OCI-LY1 (cell line): ENCODE data around the gene PLXND1.

ENCODE experiments used
- H2AFZ ChIP-seq: fragments of 200-600 bp; sonication (generic), shearing (Covaris generic); 2 replicates; pipeline ENCODE4 v1.6.0; 2014; ENCODE audit warnings: antibody characterized with exemption, mild to moderate bottlenecking, low read length
- H3F3A ChIP-seq: fragments of 200-600 bp; sonication (generic), shearing (Covaris generic); 2 replicates; pipeline ENCODE4 v1.6.0; 2014; ENCODE audit warnings: mild to moderate bottlenecking, antibody characterized with exemption, low read length, moderate library complexity; ENCODE audit not compliant: insufficient read depth
- H3K27ac ChIP-seq: fragments of 200-600 bp; sonication (generic); 2 replicates; pipeline ENCODE4 v1.5.1; 2014; ENCODE audit warnings: low read length, mixed run types, mild to moderate bottlenecking, low read depth; ENCODE audit not compliant: poor library complexity, severe bottlenecking
- H3K27me3 ChIP-seq: fragments of 200-600 bp; sonication (generic); 2 replicates; pipeline ENCODE4 v1.6.0; 2014; ENCODE audit warnings: antibody characterized with exemption, mild to moderate bottlenecking, low read length, moderate library complexity; ENCODE audit not compliant: insufficient read depth
- H3K36me3 ChIP-seq: fragments of 200-600 bp; sonication (generic); 2 replicates; pipeline ENCODE4 v1.6.1; 2014; ENCODE audit warnings: mild to moderate bottlenecking, antibody characterized with exemption, low read length, moderate library complexity, mixed read lengths; ENCODE audit not compliant: insufficient read depth
- H3K4me1 ChIP-seq: fragments of 200-600 bp; sonication (generic); 2 replicates; pipeline ENCODE4 v1.5.1; 2014; ENCODE audit warnings: mild to moderate bottlenecking, low read length, moderate library complexity; ENCODE audit not compliant: insufficient read depth, severe bottlenecking
- H3K4me2 ChIP-seq: fragments of 200-600 bp; sonication (generic), shearing (Covaris generic); 2 replicates; pipeline ENCODE4 v1.6.1; 2014; ENCODE audit warnings: low read length
- H3K4me3 ChIP-seq: fragments of 200-600 bp; sonication (generic); 2 replicates; pipeline ENCODE4 v1.5.1; 2014; ENCODE audit warnings: low read length, low read depth, mild to moderate bottlenecking, mixed read lengths; ENCODE audit not compliant: poor library complexity, severe bottlenecking
- H3K79me2 ChIP-seq: fragments of 200-600 bp; shearing (Covaris generic); 2 replicates; pipeline ENCODE4 v1.6.1; 2016; ENCODE audit warnings: mixed run types, low read length, mixed read lengths; ENCODE audit not compliant: insufficient read depth
- H3K9ac ChIP-seq: fragments of 200-600 bp; sonication (generic), shearing (Covaris generic); 2 replicates; pipeline ENCODE4 v1.6.1; 2014; ENCODE audit warnings: mild to moderate bottlenecking, low read length, mixed read lengths
- H3K9me2 ChIP-seq: fragments of 200-600 bp; sonication (generic), shearing (Covaris generic); 2 replicates; pipeline ENCODE4 v1.6.1; 2014; ENCODE audit warnings: low read depth, mild to moderate bottlenecking, low read length, mixed read lengths
- H3K9me3 ChIP-seq: fragments of 200-600 bp; shearing (Covaris generic); 2 replicates; pipeline ENCODE4 v1.6.1; 2014; ENCODE audit warnings: low read length, mixed read lengths
- H4K20me1 ChIP-seq: fragments of 200-600 bp; sonication (generic), shearing (Covaris generic); 2 replicates; pipeline ENCODE4 v1.6.0; 2016; ENCODE audit warnings: mild to moderate bottlenecking, low read length; ENCODE audit not compliant: insufficient read depth
- EZH2 ChIP-seq: fragments of 200-600 bp; sonication (generic), shearing (Covaris generic); IDR thresholded peaks from 2 replicates; pipeline ENCODE4 v1.8.0; 2017; ENCODE audit warnings: borderline replicate concordance, mixed run types, mild to moderate bottlenecking, antibody characterized with exemption, low read length, moderate library complexity, mixed read lengths
- TF ChIP-seq, protein P1 (sequence below): fragments of 200-600 bp; sonication (generic), shearing (Covaris generic); IDR thresholded peaks from 2 replicates; pipeline ENCODE4 v1.5.1; 2017; ENCODE audit warnings: mild to moderate bottlenecking, antibody characterized with exemption, low read length, moderate library complexity, mixed read lengths

PLXND1 gene

DNA sequence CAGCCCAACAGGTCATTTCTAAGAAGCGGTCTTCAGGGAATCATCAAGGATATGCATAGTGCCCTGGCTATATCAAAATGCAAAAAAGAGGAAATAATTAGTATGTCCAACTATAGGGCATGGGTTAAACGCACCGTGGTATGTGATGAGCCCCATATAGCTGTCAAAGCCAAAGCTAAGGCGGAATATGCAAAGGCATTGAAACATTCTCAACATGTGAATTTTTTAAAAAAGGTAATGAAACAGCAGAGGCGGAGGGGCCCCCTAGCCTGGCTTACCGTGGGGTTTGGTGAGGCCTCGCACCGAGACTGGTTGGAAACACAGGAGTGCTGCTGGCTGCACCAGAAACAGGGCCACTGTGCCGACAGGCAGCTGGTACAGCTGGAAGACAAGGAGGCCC is 23.2 kb downstream of the PLXND1 start:
- no peaks in the 10 kb centered on the region for H3K9me3 ChIP-seq
- no peaks in the 10 kb centered on the region for H3K79me2 ChIP-seq
- TF ChIP-seq, protein P1, sequence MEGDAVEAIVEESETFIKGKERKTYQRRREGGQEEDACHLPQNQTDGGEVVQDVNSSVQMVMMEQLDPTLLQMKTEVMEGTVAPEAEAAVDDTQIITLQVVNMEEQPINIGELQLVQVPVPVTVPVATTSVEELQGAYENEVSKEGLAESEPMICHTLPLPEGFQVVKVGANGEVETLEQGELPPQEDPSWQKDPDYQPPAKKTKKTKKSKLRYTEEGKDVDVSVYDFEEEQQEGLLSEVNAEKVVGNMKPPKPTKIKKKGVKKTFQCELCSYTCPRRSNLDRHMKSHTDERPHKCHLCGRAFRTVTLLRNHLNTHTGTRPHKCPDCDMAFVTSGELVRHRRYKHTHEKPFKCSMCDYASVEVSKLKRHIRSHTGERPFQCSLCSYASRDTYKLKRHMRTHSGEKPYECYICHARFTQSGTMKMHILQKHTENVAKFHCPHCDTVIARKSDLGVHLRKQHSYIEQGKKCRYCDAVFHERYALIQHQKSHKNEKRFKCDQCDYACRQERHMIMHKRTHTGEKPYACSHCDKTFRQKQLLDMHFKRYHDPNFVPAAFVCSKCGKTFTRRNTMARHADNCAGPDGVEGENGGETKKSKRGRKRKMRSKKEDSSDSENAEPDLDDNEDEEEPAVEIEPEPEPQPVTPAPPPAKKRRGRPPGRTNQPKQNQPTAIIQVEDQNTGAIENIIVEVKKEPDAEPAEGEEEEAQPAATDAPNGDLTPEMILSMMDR, result no peak
- TF ChIP-seq EZH2, result no peak
- peaks cover 6% of the 10 kb centered on the region for H3K4me1 ChIP-seq
- no peak overlapping the region for H3K27ac ChIP-seq
- H3K4me2 ChIP-seq, result no peak overlapping the region
- H3F3A ChIP-seq, result no peaks in the 10 kb centered on the region
- no peak overlapping the region for H3K9ac ChIP-seq
- H3K36me3 ChIP-seq, result no peaks in the 10 kb centered on the region
- no peak overlapping the region for H2AFZ ChIP-seq
- no peak overlapping the region for H3K4me3 ChIP-seq
- no peaks in the 10 kb centered on the region for H3K27me3 ChIP-seq
- H4K20me1 ChIP-seq, result no peaks in the 10 kb centered on the region
- no peaks in the 10 kb centered on the region for H3K9me2 ChIP-seq

GRCh38 chr3:129582799-129583198 is 23.7 kb downstream of the PLXND1 start:
- H3K79me2 ChIP-seq, result no peaks in the 10 kb centered on the region
- H4K20me1 ChIP-seq, result no peaks in the 10 kb centered on the region
- H3K4me3 ChIP-seq, result no peak overlapping the region
- H3K27ac ChIP-seq, result no peak overlapping the region
- no peaks in the 10 kb centered on the region for H3F3A ChIP-seq
- no peaks in the 10 kb centered on the region for H3K9me3 ChIP-seq
- no peaks in the 10 kb centered on the region for H3K9me2 ChIP-seq
- H3K36me3 ChIP-seq, result no peaks in the 10 kb centered on the region
- no peaks in the 10 kb centered on the region for H3K27me3 ChIP-seq
- H3K9ac ChIP-seq, result no peak overlapping the region
- TF ChIP-seq EZH2, result no peak
- TF ChIP-seq, protein P1, result no peak
- H3K4me1 ChIP-seq, result peaks cover 11% of the 10 kb centered on the region
- no peak overlapping the region for H3K4me2 ChIP-seq
- H2AFZ ChIP-seq, result no peak overlapping the region

DNA sequence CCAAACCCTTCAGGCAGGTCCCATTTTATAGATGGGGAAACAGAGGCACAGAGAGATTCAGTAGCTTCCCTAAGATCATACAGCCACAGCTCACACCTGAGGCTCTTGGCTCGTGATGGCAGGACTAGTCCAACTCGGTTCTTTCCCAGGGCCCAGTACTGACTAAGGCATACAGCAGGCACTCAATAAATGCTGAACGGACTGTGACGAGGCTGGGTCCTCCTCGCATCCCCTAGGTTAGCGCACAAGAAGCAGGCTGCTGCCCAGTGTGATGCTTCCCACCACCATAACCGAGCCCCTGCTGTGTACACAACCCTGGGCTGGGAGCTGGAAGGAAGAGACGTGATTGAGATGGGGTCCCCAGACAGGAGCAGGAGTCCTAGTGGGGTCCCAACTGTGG is 24.9 kb downstream of the PLXND1 start:
- TF ChIP-seq EZH2, result no peak
- TF ChIP-seq, protein P1, result no peak
- no peaks in the 10 kb centered on the region for H3K27me3 ChIP-seq
- no peaks in the 10 kb centered on the region for H3K36me3 ChIP-seq
- no peaks in the 10 kb centered on the region for H3F3A ChIP-seq
- H3K4me3 ChIP-seq, result no peak overlapping the region
- peaks cover 23% of the 10 kb centered on the region for H3K4me1 ChIP-seq
- no peak overlapping the region for H3K4me2 ChIP-seq
- H3K9me3 ChIP-seq, result no peaks in the 10 kb centered on the region
- H3K27ac ChIP-seq, result no peak overlapping the region
- no peak overlapping the region for H2AFZ ChIP-seq
- no peak overlapping the region for H3K9ac ChIP-seq
- H3K9me2 ChIP-seq, result no peaks in the 10 kb centered on the region
- no peaks in the 10 kb centered on the region for H4K20me1 ChIP-seq
- no peaks in the 10 kb centered on the region for H3K79me2 ChIP-seq
